Neural progenitor cell (in vitro differentiated cells): ENCODE results near the gene COL21A1. TPM values are rescaled to one million over a fixed set of nuclear protein-coding genes. Genes with fewer than 3 reads are reported as not detected.

ENCODE experiments used
- DNase-seq: peaks from one replicate; pipeline ENCODE4 v3.0.0-alpha.2; 2016; ENCODE audit warnings: low spot score
- H2AFZ ChIP-seq: fragments of 200-600 bp; sonication (generic); replicated peaks from 2 replicates; pipeline ENCODE4 v1.6.1; 2016; ENCODE audit warnings: antibody characterized with exemption
- H3F3A ChIP-seq: fragments of 200-600 bp; sonication (generic); 2 replicates; pipeline ENCODE4 v1.6.1; 2016; ENCODE audit warnings: antibody characterized with exemption, low read depth
- H3K27ac ChIP-seq: fragments of 200-600 bp; sonication (generic); 2 replicates; pipeline ENCODE4 v1.5.1; 2016; ENCODE audit warnings: mild to moderate bottlenecking
- H3K27me3 ChIP-seq: fragments of 200-600 bp; sonication (generic); 2 replicates; pipeline ENCODE4 v1.6.1; 2016; ENCODE audit warnings: mild to moderate bottlenecking, moderate library complexity
- H3K36me3 ChIP-seq: fragments of 200-600 bp; sonication (generic); 2 replicates; pipeline ENCODE4 v1.5.1; 2016
- H3K4me1 ChIP-seq: fragments of 200-600 bp; sonication (generic); 2 replicates; pipeline ENCODE4 v1.6.1; 2016; ENCODE audit warnings: mixed run types
- H3K4me2 ChIP-seq: fragments of 200-600 bp; sonication (generic); 2 replicates; pipeline ENCODE4 v1.6.1; 2016
- H3K4me3 ChIP-seq: fragments of 200-600 bp; sonication (generic); 2 replicates; pipeline ENCODE4 v1.5.1; 2016
- H3K79me2 ChIP-seq: fragments of 200-600 bp; sonication (generic); 2 replicates; pipeline ENCODE4 v1.6.1; 2016; ENCODE audit warnings: low read depth
- H3K9ac ChIP-seq: fragments of 200-600 bp; sonication (generic); 2 replicates; pipeline ENCODE4 v1.6.1; 2016
- H3K9me3 ChIP-seq: fragments of 200-600 bp; sonication (generic); 2 replicates; pipeline ENCODE4 v1.5.1; 2016; ENCODE audit warnings: low read depth
- H4K20me1 ChIP-seq: fragments of 200-600 bp; sonication (generic); 2 replicates; pipeline ENCODE4 v1.6.1; 2016; ENCODE audit warnings: low read depth
- H3K27ac Mint-ChIP-seq: 3 replicates; pipeline ENCODE4 v1.8.0; 2021; ENCODE audit warnings: mixed read lengths
- H3K27me3 Mint-ChIP-seq: 2 replicates; pipeline ENCODE4 v1.8.0; 2022; ENCODE audit warnings: low read depth, mild to moderate bottlenecking, inconsistent platforms, moderate library complexity, mixed read lengths; ENCODE audit not compliant: insufficient read depth
- H3K36me3 Mint-ChIP-seq: 3 replicates; pipeline ENCODE4 v1.8.0; 2021; ENCODE audit warnings: mixed read lengths
- H3K4me1 Mint-ChIP-seq: 3 replicates; pipeline ENCODE4 v1.8.0; 2021; ENCODE audit warnings: mixed read lengths
- H3K4me3 Mint-ChIP-seq: 3 replicates; pipeline ENCODE4 v1.8.0; 2021; ENCODE audit warnings: mild to moderate bottlenecking, moderate library complexity, mixed read lengths
- H3K9me3 Mint-ChIP-seq: 3 replicates; pipeline ENCODE4 v1.8.0; 2020; ENCODE audit warnings: mixed read lengths
- EZH2 ChIP-seq: fragments of 200-600 bp; sonication (generic); IDR thresholded peaks from 2 replicates; pipeline ENCODE4 v1.6.1; 2017; ENCODE audit warnings: antibody characterized with exemption, mild to moderate bottlenecking, moderate library complexity
- EZH2phosphoT487 ChIP-seq: fragments of 200-600 bp; sonication (generic); IDR thresholded peaks from 2 replicates; pipeline ENCODE4 v1.6.1; 2017; ENCODE audit warnings: antibody characterized with exemption
- total RNA-seq: library from RNA; depleted of rRNA; stranded (reverse); fragments of >200 nt; gene quantifications from 2 replicates; pipeline ENCODE4 v1.2.3, GENCODE V29; 2015; ENCODE audit warnings: low replicate concordance
- TF ChIP-seq, protein P1 (sequence below): fragments of 200-600 bp; sonication (generic); IDR thresholded peaks from 2 replicates; pipeline ENCODE4 v1.5.1; 2017; ENCODE audit warnings: antibody characterized with exemption, mild to moderate bottlenecking

The COL21A1 gene
- total RNA-seq, 1 donor from 2014 or later = 0.95 TPM

DNA sequence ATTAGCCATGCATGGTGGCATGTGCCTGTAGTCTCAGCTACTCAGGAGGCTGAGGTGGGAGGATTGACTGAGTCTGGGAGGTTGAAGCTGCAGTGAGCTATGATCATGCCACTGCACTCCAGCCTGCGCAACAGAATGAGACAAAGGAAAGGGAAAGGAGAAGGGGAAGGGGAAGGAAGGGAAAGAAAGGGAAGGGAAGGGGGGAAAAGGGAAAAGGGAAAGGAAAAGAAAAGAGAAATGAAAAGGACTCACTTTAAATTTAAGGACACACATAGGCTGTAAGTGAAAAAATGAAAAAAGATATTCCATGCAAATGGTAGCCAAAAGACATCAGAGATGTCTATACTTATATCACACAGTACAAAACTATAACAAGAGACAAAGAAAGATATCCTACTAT is 74.2 kb downstream of the COL21A1 start:
- Histone ChIP-seq H4K20me1 (no peaks in the 10 kb centered on the region), H3K36me3 (peaks cover 4% of the 10 kb centered on the region), H3K9me3 (peaks cover 20% of the 10 kb centered on the region), H3K27ac (no peak overlapping the region), H3K4me2 (no peak overlapping the region), H3K4me1 (no peaks in the 10 kb centered on the region), H3K27me3 (no peaks in the 10 kb centered on the region), H3K4me3 (no peak overlapping the region), H2AFZ (no peak overlapping the region), H3K9ac (no peak overlapping the region), H3F3A (no peaks in the 10 kb centered on the region), H3K79me2 (no peaks in the 10 kb centered on the region)
- H3K27ac Mint-ChIP-seq = no peak overlapping the region
- no peaks in the 10 kb centered on the region for H3K4me1 Mint-ChIP-seq
- no peaks in the 10 kb centered on the region for H3K27me3 Mint-ChIP-seq
- no peak for DNase-seq
- peaks cover 27% of the 10 kb centered on the region for H3K9me3 Mint-ChIP-seq
- H3K36me3 Mint-ChIP-seq = no peaks in the 10 kb centered on the region
- TF ChIP-seq EZH2 (no peak), EZH2phosphoT487 (no peak)
- TF ChIP-seq, protein P1, sequence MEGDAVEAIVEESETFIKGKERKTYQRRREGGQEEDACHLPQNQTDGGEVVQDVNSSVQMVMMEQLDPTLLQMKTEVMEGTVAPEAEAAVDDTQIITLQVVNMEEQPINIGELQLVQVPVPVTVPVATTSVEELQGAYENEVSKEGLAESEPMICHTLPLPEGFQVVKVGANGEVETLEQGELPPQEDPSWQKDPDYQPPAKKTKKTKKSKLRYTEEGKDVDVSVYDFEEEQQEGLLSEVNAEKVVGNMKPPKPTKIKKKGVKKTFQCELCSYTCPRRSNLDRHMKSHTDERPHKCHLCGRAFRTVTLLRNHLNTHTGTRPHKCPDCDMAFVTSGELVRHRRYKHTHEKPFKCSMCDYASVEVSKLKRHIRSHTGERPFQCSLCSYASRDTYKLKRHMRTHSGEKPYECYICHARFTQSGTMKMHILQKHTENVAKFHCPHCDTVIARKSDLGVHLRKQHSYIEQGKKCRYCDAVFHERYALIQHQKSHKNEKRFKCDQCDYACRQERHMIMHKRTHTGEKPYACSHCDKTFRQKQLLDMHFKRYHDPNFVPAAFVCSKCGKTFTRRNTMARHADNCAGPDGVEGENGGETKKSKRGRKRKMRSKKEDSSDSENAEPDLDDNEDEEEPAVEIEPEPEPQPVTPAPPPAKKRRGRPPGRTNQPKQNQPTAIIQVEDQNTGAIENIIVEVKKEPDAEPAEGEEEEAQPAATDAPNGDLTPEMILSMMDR = no peak
- H3K4me3 Mint-ChIP-seq = no peak overlapping the region

DNA sequence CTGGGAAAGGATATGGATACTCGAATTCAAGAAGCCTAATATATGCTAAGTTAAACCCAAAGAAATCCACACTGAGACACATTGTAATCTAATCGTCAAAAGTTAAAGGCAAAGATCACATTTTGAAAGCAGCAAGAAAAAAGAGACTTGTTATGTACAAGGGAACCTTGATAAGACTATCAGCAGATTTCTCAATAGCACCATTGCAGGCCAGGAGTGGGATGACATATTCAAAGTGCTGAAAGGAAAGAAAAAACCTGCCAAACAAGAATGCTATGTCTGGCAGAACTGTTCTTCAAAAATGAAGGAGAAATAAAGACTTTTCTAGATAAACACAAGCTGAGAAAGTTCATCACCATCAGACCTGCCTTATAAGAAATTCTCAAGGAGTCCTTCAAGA is 75.2 kb downstream of the COL21A1 start:
- H3K4me3 Mint-ChIP-seq = no peak overlapping the region
- no peaks in the 10 kb centered on the region for H3K27me3 Mint-ChIP-seq
- H3K4me1 ChIP-seq = no peaks in the 10 kb centered on the region
- H3K4me2 ChIP-seq = no peak overlapping the region
- H3K9me3 ChIP-seq = peaks cover 20% of the 10 kb centered on the region
- H3K36me3 ChIP-seq = peaks cover 4% of the 10 kb centered on the region
- H4K20me1 ChIP-seq = no peaks in the 10 kb centered on the region
- H3F3A ChIP-seq = no peaks in the 10 kb centered on the region
- no peak overlapping the region for H3K4me3 ChIP-seq
- no peak overlapping the region for H3K9ac ChIP-seq
- no peaks in the 10 kb centered on the region for H3K27me3 ChIP-seq
- no peak for TF ChIP-seq EZH2
- TF ChIP-seq, protein P1 = no peak
- TF ChIP-seq EZH2phosphoT487 = no peak
- H3K36me3 Mint-ChIP-seq = no peaks in the 10 kb centered on the region
- peak; percentile 6 for DNase-seq
- no peak overlapping the region for H3K27ac ChIP-seq
- H3K27ac Mint-ChIP-seq = no peak overlapping the region
- H2AFZ ChIP-seq = no peak overlapping the region
- peaks cover 27% of the 10 kb centered on the region for H3K9me3 Mint-ChIP-seq
- H3K4me1 Mint-ChIP-seq = no peaks in the 10 kb centered on the region
- no peaks in the 10 kb centered on the region for H3K79me2 ChIP-seq

DNA sequence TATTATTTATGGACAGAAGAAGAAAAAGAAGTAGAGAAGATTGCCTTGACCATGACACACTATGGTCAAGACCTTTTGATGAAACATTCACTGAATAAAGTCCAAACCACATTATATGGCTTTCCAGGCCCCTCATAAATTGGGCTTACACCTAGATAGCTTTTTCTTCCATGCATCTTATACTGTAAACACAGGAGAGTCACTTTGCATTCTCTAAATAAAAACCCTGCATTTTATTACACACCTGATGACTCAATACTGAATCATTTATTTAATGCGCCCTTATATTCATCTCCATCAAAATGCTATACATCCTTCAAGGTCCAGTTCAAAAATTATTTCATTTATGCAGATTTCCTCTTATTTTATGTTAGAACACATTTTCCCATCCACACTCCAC is 78.0 kb downstream of the COL21A1 start:
- no peak for TF ChIP-seq EZH2phosphoT487
- TF ChIP-seq EZH2 = no peak
- TF ChIP-seq, protein P1 = no peak
- Mint-ChIP-seq H3K9me3 (peaks cover 15% of the 10 kb centered on the region), H3K27ac (no peak overlapping the region), H3K36me3 (no peaks in the 10 kb centered on the region), H3K27me3 (no peaks in the 10 kb centered on the region), H3K4me1 (no peaks in the 10 kb centered on the region), H3K4me3 (no peak overlapping the region)
- Histone ChIP-seq H3K4me1 (no peaks in the 10 kb centered on the region), H3K9ac (no peak overlapping the region), H3F3A (no peaks in the 10 kb centered on the region), H3K36me3 (no peaks in the 10 kb centered on the region), H3K79me2 (no peaks in the 10 kb centered on the region), H4K20me1 (no peaks in the 10 kb centered on the region), H3K4me3 (no peak overlapping the region), H2AFZ (no peak overlapping the region), H3K27me3 (no peaks in the 10 kb centered on the region), H3K27ac (no peak overlapping the region), H3K9me3 (peaks cover 10% of the 10 kb centered on the region), H3K4me2 (no peak overlapping the region)
- no peak for DNase-seq
